AG09319 (cell line): Measurements from ENCODE around the gene SAMSN1.

Experiments
- DNase-seq: peaks from one replicate; pipeline ENCODE4 v3.0.0-alpha.2; 2010; ENCODE audit warnings: low read depth; ENCODE audit errors: extremely low read depth
- CTCF ChIP-seq: IDR thresholded peaks from 2 replicates; pipeline ENCODE4 v1.5.1; 2011; ENCODE audit warnings: low read depth, mild to moderate bottlenecking, inconsistent platforms, low read length, moderate library complexity

Gene SAMSN1

GRCh38 chr21:14581902-14582457 is 35.9 kb upstream of the SAMSN1 start:
- no peak for TF ChIP-seq CTCF
- DNase-seq = no peak

GRCh38 chr21:14573244-14573643 is 27.1 kb upstream of the SAMSN1 start:
- no peak for TF ChIP-seq CTCF
- DNase-seq = no peak

GRCh38 chr21:14572204-14572780 is 26.2 kb upstream of the SAMSN1 start:
- no peak for DNase-seq
- TF ChIP-seq CTCF = no peak

- no peak for DNase-seq
- TF ChIP-seq CTCF = no peak
These were observed 23.8 kb upstream of the SAMSN1 start for GRCh38 chr21:14569868-14570267.

GRCh38 chr21:14569026-14569621 is 23.0 kb upstream of the SAMSN1 start:
- no peak for DNase-seq
- TF ChIP-seq CTCF = no peak

GRCh38 chr21:14567331-14568279 is 21.5 kb upstream of the SAMSN1 start:
- TF ChIP-seq CTCF = no peak
- no peak for DNase-seq

- DNase-seq = no peak
- no peak for TF ChIP-seq CTCF
These were observed 20.8 kb upstream of the SAMSN1 start for GRCh38 chr21:14566894-14567293.
